ENCODE measurements around the gene TOMM20L.

TOMM20L gene

DNA sequence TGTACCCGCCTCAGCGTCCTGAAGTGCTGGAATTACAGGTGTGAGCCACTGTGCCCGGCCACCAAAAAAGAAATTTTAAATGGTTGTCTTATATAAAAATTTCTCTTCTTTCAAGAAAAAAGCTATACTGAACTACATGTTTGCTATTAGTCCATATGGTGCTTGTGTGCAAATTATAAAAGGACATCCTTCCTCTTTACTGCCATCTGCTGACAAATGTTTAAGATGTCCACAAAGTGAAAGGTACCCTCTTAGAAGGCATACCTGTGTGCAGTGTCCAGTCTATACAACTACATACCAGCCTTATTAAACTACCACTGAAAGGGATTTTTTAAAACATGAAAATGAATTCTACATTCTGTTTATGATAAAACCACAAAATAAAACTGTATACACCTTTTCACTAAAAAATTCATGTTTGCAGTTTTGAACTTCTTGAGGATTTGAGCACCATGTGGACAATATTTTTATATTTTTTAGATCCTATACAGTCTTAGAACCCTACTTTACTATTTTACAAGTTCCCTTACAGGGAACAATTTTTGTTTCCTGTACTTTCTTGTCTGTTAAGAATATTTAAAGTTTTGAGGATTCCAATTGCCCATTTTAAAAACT is 32.8 kb upstream of the TOMM20L start:
- Histone ChIP-seq H3K79me2 (no peaks in the 10 kb centered on the region), H3K4me1 (no peaks in the 10 kb centered on the region), H3K4me3 (ENCODE audit: low read depth, low read length) (no peak overlapping the region), H2AFZ (no peak overlapping the region), H3K36me3 (ENCODE audit: control insufficient read depth, insufficient read depth, low read length) (no peaks in the 10 kb centered on the region), H3K9me3 (ENCODE audit: control insufficient read depth, low read length) (no peaks in the 10 kb centered on the region), H3K9ac (no peak overlapping the region), H3K27me3 (ENCODE audit: control insufficient read depth, insufficient read depth, low read length) (no peaks in the 10 kb centered on the region), H3K4me2 (ENCODE audit: low read length) (no peak overlapping the region), H3K27ac (no peak overlapping the region)
- TF ChIP-seq, protein P1, sequence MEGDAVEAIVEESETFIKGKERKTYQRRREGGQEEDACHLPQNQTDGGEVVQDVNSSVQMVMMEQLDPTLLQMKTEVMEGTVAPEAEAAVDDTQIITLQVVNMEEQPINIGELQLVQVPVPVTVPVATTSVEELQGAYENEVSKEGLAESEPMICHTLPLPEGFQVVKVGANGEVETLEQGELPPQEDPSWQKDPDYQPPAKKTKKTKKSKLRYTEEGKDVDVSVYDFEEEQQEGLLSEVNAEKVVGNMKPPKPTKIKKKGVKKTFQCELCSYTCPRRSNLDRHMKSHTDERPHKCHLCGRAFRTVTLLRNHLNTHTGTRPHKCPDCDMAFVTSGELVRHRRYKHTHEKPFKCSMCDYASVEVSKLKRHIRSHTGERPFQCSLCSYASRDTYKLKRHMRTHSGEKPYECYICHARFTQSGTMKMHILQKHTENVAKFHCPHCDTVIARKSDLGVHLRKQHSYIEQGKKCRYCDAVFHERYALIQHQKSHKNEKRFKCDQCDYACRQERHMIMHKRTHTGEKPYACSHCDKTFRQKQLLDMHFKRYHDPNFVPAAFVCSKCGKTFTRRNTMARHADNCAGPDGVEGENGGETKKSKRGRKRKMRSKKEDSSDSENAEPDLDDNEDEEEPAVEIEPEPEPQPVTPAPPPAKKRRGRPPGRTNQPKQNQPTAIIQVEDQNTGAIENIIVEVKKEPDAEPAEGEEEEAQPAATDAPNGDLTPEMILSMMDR (IDR thresholded peaks at IDR 0.05), result no peak

DNA sequence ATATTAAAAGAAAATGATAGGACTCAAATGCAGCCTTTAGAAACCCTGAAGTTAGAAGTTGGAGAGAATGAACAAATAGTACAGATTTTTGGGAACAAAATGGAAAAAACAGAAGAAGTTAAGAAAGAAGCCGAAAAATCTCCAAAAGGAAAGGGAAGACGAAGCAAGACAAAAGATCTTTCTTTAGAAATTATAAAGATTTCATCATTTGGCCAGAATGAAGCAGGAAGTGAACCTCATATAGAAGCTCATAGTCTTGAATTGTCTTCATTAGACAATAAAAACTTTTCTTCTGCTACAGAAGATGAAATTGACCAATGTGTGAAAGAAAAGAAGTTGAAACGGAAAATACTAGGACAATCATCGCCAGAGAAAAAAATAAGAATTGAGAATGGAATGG is 31.4 kb upstream of the TOMM20L start:
- Histone ChIP-seq H3K4me1 (no peaks in the 10 kb centered on the region), H3K36me3 (ENCODE audit: control insufficient read depth, insufficient read depth, low read length) (no peaks in the 10 kb centered on the region), H3K27ac (no peak overlapping the region), H3K9me3 (ENCODE audit: control insufficient read depth, low read length) (no peaks in the 10 kb centered on the region), H2AFZ (no peak overlapping the region), H3K9ac (no peak overlapping the region), H3K27me3 (ENCODE audit: control insufficient read depth, insufficient read depth, low read length) (no peaks in the 10 kb centered on the region), H3K4me2 (ENCODE audit: low read length) (no peak overlapping the region), H3K4me3 (ENCODE audit: low read depth, low read length) (no peak overlapping the region), H3K79me2 (no peaks in the 10 kb centered on the region)
- TF ChIP-seq, protein P1 (IDR thresholded peaks at IDR 0.05), result no peak

GRCh38 chr14:58367296-58367695 is 28.4 kb upstream of the TOMM20L start:
- no peaks in the 10 kb centered on the region for H3K79me2 ChIP-seq
- no peak overlapping the region for H3K27ac ChIP-seq
- TF ChIP-seq, protein P1 (IDR thresholded peaks at IDR 0.05), result no peak
- H3K9me3 ChIP-seq (ENCODE audit: control insufficient read depth, low read length), result no peaks in the 10 kb centered on the region
- no peak overlapping the region for H3K4me3 ChIP-seq (ENCODE audit: low read depth, low read length)
- H3K9ac ChIP-seq, result no peak overlapping the region
- H3K27me3 ChIP-seq (ENCODE audit: control insufficient read depth, insufficient read depth, low read length), result no peaks in the 10 kb centered on the region
- no peak overlapping the region for H3K4me2 ChIP-seq (ENCODE audit: low read length)
- no peaks in the 10 kb centered on the region for H3K4me1 ChIP-seq
- no peak overlapping the region for H2AFZ ChIP-seq
- no peaks in the 10 kb centered on the region for H3K36me3 ChIP-seq (ENCODE audit: control insufficient read depth, insufficient read depth, low read length)

- no peaks in the 10 kb centered on the region for H3K79me2 ChIP-seq
- no peak overlapping the region for H3K9ac ChIP-seq
- no peak overlapping the region for H3K4me3 ChIP-seq (ENCODE audit: low read depth, low read length)
- no peak overlapping the region for H3K27ac ChIP-seq
- no peaks in the 10 kb centered on the region for H3K4me1 ChIP-seq
- no peaks in the 10 kb centered on the region for H3K27me3 ChIP-seq (ENCODE audit: control insufficient read depth, insufficient read depth, low read length)
- H3K9me3 ChIP-seq (ENCODE audit: control insufficient read depth, low read length), result no peaks in the 10 kb centered on the region
- H2AFZ ChIP-seq, result no peak overlapping the region
- H3K36me3 ChIP-seq (ENCODE audit: control insufficient read depth, insufficient read depth, low read length), result no peaks in the 10 kb centered on the region
- TF ChIP-seq, protein P1 (IDR thresholded peaks at IDR 0.05), result no peak
- no peak overlapping the region for H3K4me2 ChIP-seq (ENCODE audit: low read length)
Measured at GRCh38 chr14:58368956-58369355, 26.8 kb upstream of the TOMM20L start.

DNA sequence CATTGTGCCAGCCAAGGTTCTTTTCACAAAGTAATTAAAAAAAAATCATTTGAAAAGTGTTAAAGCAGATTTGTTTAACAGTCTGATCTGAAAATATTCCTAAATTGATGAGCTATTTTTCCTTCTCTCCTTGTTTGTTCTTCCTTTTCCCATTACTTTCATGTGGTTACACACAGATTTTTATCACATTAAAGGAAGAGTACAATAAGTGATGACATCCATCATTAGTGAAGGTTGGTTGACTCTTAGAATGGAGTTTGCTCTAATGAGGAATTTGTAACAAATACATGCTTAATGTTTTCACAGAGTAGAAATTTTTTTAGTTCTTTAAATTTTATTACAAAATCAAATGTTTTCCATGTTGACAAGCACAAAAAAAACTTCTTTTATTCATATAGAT is 18.9 kb upstream of the TOMM20L start:
- Histone ChIP-seq H2AFZ (no peak overlapping the region), H3K4me1 (no peaks in the 10 kb centered on the region), H3K4me2 (ENCODE audit: low read length) (no peak overlapping the region), H3K79me2 (no peaks in the 10 kb centered on the region), H3K27me3 (ENCODE audit: control insufficient read depth, insufficient read depth, low read length) (no peaks in the 10 kb centered on the region), H3K36me3 (ENCODE audit: control insufficient read depth, insufficient read depth, low read length) (no peaks in the 10 kb centered on the region), H3K9me3 (ENCODE audit: control insufficient read depth, low read length) (no peaks in the 10 kb centered on the region), H3K4me3 (ENCODE audit: low read depth, low read length) (no peak overlapping the region), H3K27ac (no peak overlapping the region), H3K9ac (no peak overlapping the region)
- TF ChIP-seq, protein P1 (IDR thresholded peaks at IDR 0.05), result no peak

Data from parathyroid adenoma (tissue), 2 donors.